MM.1S (cell line): ENCODE data around the gene CEP72.

Experiments
- DNase-seq: peaks from one replicate; pipeline ENCODE4 v3.0.0-alpha.2; 2015
- H2AFZ ChIP-seq: fragments of 300-600 bp; sonication (generic); 2 replicates; pipeline ENCODE4 v1.6.0; 2016; ENCODE audit warnings: antibody characterized with exemption, low read length
- H3F3A ChIP-seq: fragments of 300-600 bp; sonication (generic); 2 replicates; pipeline ENCODE4 v1.6.1; 2016; ENCODE audit warnings: mild to moderate bottlenecking, antibody characterized with exemption, low read length, moderate library complexity, mixed read lengths; ENCODE audit not compliant: insufficient read depth
- H3K27ac ChIP-seq: fragments of 300-600 bp; sonication (generic); 2 replicates; pipeline ENCODE4 v1.5.1; 2016; ENCODE audit warnings: mild to moderate bottlenecking, low read length
- H3K27me3 ChIP-seq: fragments of 300-600 bp; sonication (generic); replicated peaks from 2 replicates; pipeline ENCODE4 v1.6.0; 2016; ENCODE audit warnings: low read length; ENCODE audit not compliant: insufficient read depth
- H3K36me3 ChIP-seq: fragments of 300-600 bp; sonication (generic); replicated peaks from 2 replicates; pipeline ENCODE4 v1.6.1; 2016; ENCODE audit warnings: mild to moderate bottlenecking, low read length, mixed read lengths; ENCODE audit not compliant: insufficient read depth
- H3K4me1 ChIP-seq: fragments of 300-600 bp; sonication (generic); 2 replicates; pipeline ENCODE4 v1.6.1; 2016; ENCODE audit warnings: low read length, mixed read lengths
- H3K4me2 ChIP-seq: fragments of 300-600 bp; sonication (generic); 2 replicates; pipeline ENCODE4 v1.6.0; 2016; ENCODE audit warnings: low read depth, low read length
- H3K4me3 ChIP-seq: fragments of 300-600 bp; sonication (generic); 2 replicates; pipeline ENCODE4 v1.5.1; 2016; ENCODE audit warnings: low read length, mixed read lengths
- H3K79me2 ChIP-seq: fragments of 300-600 bp; sonication (generic); 2 replicates; pipeline ENCODE4 v1.6.1; 2016; ENCODE audit warnings: mixed run types, low read length, mixed read lengths
- H3K9ac ChIP-seq: fragments of 300-600 bp; sonication (generic); 2 replicates; pipeline ENCODE4 v1.6.1; 2016; ENCODE audit warnings: low read length, mixed read lengths
- H3K9me2 ChIP-seq: fragments of 300-600 bp; sonication (generic); replicated peaks from 2 replicates; pipeline ENCODE4 v1.6.1; 2016; ENCODE audit warnings: mild to moderate bottlenecking, low read length, mixed read lengths; ENCODE audit not compliant: insufficient read depth
- H3K9me3 ChIP-seq: fragments of 300-600 bp; sonication (generic); replicated peaks from 2 replicates; pipeline ENCODE4 v1.6.1; 2016; ENCODE audit warnings: mild to moderate bottlenecking, low read length, mixed read lengths; ENCODE audit not compliant: insufficient read depth
- H4K20me1 ChIP-seq: fragments of 300-600 bp; sonication (generic); 2 replicates; pipeline ENCODE4 v1.6.1; 2016; ENCODE audit warnings: mild to moderate bottlenecking, low read length, moderate library complexity, mixed read lengths; ENCODE audit not compliant: insufficient read depth
- CTCF ChIP-seq: fragments of 300-600 bp; sonication (generic); IDR thresholded peaks from 2 replicates; pipeline ENCODE4 v1.5.1; 2016; ENCODE audit warnings: antibody characterized with exemption, low read length, mixed read lengths
- EZH2 ChIP-seq: fragments of 300-600 bp; sonication (generic); optimal IDR thresholded peaks from 2 replicates; pipeline ENCODE3; 2017; ENCODE audit warnings: low read depth, mild to moderate bottlenecking, antibody characterized with exemption, low read length, mixed read lengths
- EZH2phosphoT487 ChIP-seq: fragments of 300-600 bp; sonication (generic); IDR thresholded peaks from 2 replicates; pipeline ENCODE4 v1.6.1; 2018; ENCODE audit warnings: antibody characterized with exemption, low read length

Gene CEP72

GRCh38 chr5:651296-652022 is 39.3 kb downstream of the CEP72 start:
- TF ChIP-seq CTCF = no peak
- TF ChIP-seq EZH2phosphoT487 = no peak
- no peak overlapping the region for H3K27ac ChIP-seq

GRCh38 chr5:652023-652515 is 39.9 kb downstream of the CEP72 start:
- H3K27ac ChIP-seq = no peak overlapping the region
- H3K9me3 ChIP-seq = no peaks in the 10 kb centered on the region
- H3F3A ChIP-seq = no peaks in the 10 kb centered on the region
- DNase-seq = no peak
- no peak overlapping the region for H3K4me3 ChIP-seq
- H3K9me2 ChIP-seq = no peaks in the 10 kb centered on the region
- H3K27me3 ChIP-seq = no peaks in the 10 kb centered on the region
- H3K4me1 ChIP-seq = no peaks in the 10 kb centered on the region
- H4K20me1 ChIP-seq = no peaks in the 10 kb centered on the region
- no peak overlapping the region for H3K4me2 ChIP-seq
- no peak overlapping the region for H2AFZ ChIP-seq
- peaks cover 8% of the 10 kb centered on the region; the same call in 1 of the 2 replicates for H3K36me3 ChIP-seq
- H3K9ac ChIP-seq = no peak overlapping the region
- TF ChIP-seq EZH2phosphoT487 (no peak), EZH2 (no peak), CTCF (no peak)
- peaks cover 3% of the 10 kb centered on the region; the same call in 1 of the 2 replicates for H3K79me2 ChIP-seq

More at GRCh38 chr5:651296-652022, 39.3 kb downstream of the CEP72 start:
- Histone ChIP-seq H3K36me3 (peaks cover 8% of the 10 kb centered on the region; the same call in 1 of the 2 replicates), H3K79me2 (peaks cover 9% of the 10 kb centered on the region), H3K4me2 (no peak overlapping the region), H3K27me3 (no peaks in the 10 kb centered on the region), H3K4me3 (no peak overlapping the region), H4K20me1 (no peaks in the 10 kb centered on the region), H3K9me2 (no peaks in the 10 kb centered on the region), H3K4me1 (no peaks in the 10 kb centered on the region), H3K9me3 (no peaks in the 10 kb centered on the region), H3K9ac (no peak overlapping the region), H3F3A (no peaks in the 10 kb centered on the region), H2AFZ (no peak overlapping the region)
- no peak for DNase-seq

GRCh38 chr5:652773-653350 is 40.7 kb downstream of the CEP72 start:
- TF ChIP-seq EZH2 = no peak
- no peak for TF ChIP-seq CTCF
- DNase-seq = no peak

More at GRCh38 chr5:652773-653350, 40.7 kb downstream of the CEP72 start:
- H3K27me3 ChIP-seq = no peaks in the 10 kb centered on the region
- H3K9me2 ChIP-seq = no peaks in the 10 kb centered on the region
- 0 out of 2 replicates have a peak, but pooled peaks cover 2% of the 10 kb centered on the region for H3K36me3 ChIP-seq
- H3F3A ChIP-seq = no peaks in the 10 kb centered on the region
- H2AFZ ChIP-seq = no peak overlapping the region
- no peaks in the 10 kb centered on the region for H3K79me2 ChIP-seq
- H4K20me1 ChIP-seq = no peaks in the 10 kb centered on the region
- no peak overlapping the region for H3K27ac ChIP-seq
- no peak overlapping the region for H3K9ac ChIP-seq
- no peak overlapping the region for H3K4me3 ChIP-seq
- no peaks in the 10 kb centered on the region for H3K9me3 ChIP-seq
- no peak overlapping the region for H3K4me2 ChIP-seq
- no peaks in the 10 kb centered on the region for H3K4me1 ChIP-seq
